GM12878 (cell line): ENCODE data around the gene PRKCE. TPM values are rescaled to one million over a fixed set of nuclear protein-coding genes. Genes with fewer than 3 reads are reported as not detected.
A peak's percentile ranks its signal among the peaks of the same experiment; 100 is the strongest.

Source experiments
- ATAC-seq: fragments of 200-7000 bp; cut with Tn5 transposase; 3 replicates; pipeline ENCODE4 v1.9.1; 2020; ENCODE audit warnings: mild to moderate bottlenecking, moderate library complexity
- BruUV-seq: library from RNA; stranded (reverse); fragments of 400-500 nt; replicated peaks from 2 replicates; lab custom pipeline; 2021; lab: Mats Ljungman, UMichigan
- CTCF ChIA-PET: fragments of 300-600 bp; sonication (Branson Sonifier 250); formaldehyde crosslinking; extraction: SDS; loops from one replicate; lab custom pipeline; 2021; ENCODE audit warnings: inconsistent platforms; lab: Yijun Ruan, JAX
- POLR2A ChIA-PET: fragments of 350-600 bp; formaldehyde crosslinking; extraction: SDS; loops from one replicate; lab custom pipeline; 2021; ENCODE audit warnings: inconsistent platforms; lab: Charles Lee
- RAD21 ChIA-PET: fragments of 300-600 bp; sonication (Branson Sonifier 250); formaldehyde crosslinking; loops from one replicate; lab custom pipeline; 2023; ENCODE audit warnings: antibody characterized with exemption; ENCODE audit not compliant: unreplicated experiment; lab: Charles Lee
- SMC1A ChIA-PET: fragments of 300-600 bp; sonication (Branson Sonifier 250); formaldehyde crosslinking; loops from one replicate; lab custom pipeline; 2023; ENCODE audit not compliant: unreplicated experiment, uncharacterized antibody; lab: Charles Lee
- DNase-seq: peaks from one replicate; pipeline ENCODE4 v3.0.0-alpha.2; 2011; ENCODE audit warnings: low read depth, low spot score
- FAIRE-seq: peaks from 3 replicates; lab custom pipeline; 2011; peaks lifted over from hg19 to GRCh38; lab: Jason Lieb, UNC
- H2AFZ ChIP-seq: 2 replicates; pipeline ENCODE4 v1.6.0; 2011; ENCODE audit warnings: low read depth, low read length, control low read depth; ENCODE audit not compliant: control insufficient read depth
- H3K27ac ChIP-seq: 2 replicates; pipeline ENCODE4 v1.5.1; 2011; ENCODE audit warnings: control low read depth; ENCODE audit not compliant: control insufficient read depth, insufficient read depth
- H3K27me3 ChIP-seq, 2 experiments: replicated peaks in 1 of 2; 2 replicates each; pipeline versions ENCODE4 v1.6.0 to v1.6.1; 2011; ENCODE audit warnings: low read length in 1 of 2; ENCODE audit not compliant: control insufficient read depth in 2 of 2, insufficient read depth in 2 of 2
- H3K36me3 ChIP-seq, 2 experiments: 2 replicates each; pipeline ENCODE4 v1.5.1; 2011; ENCODE audit warnings: low read length in 1 of 2; ENCODE audit not compliant: control insufficient read depth in 2 of 2, insufficient read depth in 2 of 2
- H3K4me1 ChIP-seq: 2 replicates; pipeline ENCODE4 v1.6.1; 2011; ENCODE audit warnings: mild to moderate bottlenecking, low read length, moderate library complexity, mixed read lengths; ENCODE audit not compliant: control insufficient read depth, insufficient read depth
- H3K4me2 ChIP-seq: 2 replicates; pipeline ENCODE4 v1.6.0; 2011; ENCODE audit warnings: control low read depth; ENCODE audit not compliant: control insufficient read depth, insufficient read depth
- H3K4me3 ChIP-seq: fragments of 200-600 bp; sonication (generic); 2 replicates; pipeline ENCODE4 v1.5.1; 2016
- H3K79me2 ChIP-seq: 2 replicates; pipeline ENCODE4 v1.6.0; 2011; ENCODE audit warnings: low read length; ENCODE audit not compliant: control insufficient read depth, insufficient read depth
- H3K9ac ChIP-seq: 2 replicates; pipeline ENCODE4 v1.8.0; 2011; ENCODE audit warnings: low read length, control low read depth, mixed read lengths; ENCODE audit not compliant: control insufficient read depth, insufficient read depth
- H3K9me3 ChIP-seq: replicated peaks from 3 replicates; pipeline ENCODE4 v1.5.1; 2011; ENCODE audit warnings: mild to moderate bottlenecking, low read length; ENCODE audit not compliant: control insufficient read depth, insufficient read depth
- H4K20me1 ChIP-seq: 2 replicates; pipeline ENCODE4 v1.6.0; 2011; ENCODE audit not compliant: control insufficient read depth, insufficient read depth
- CTCF ChIP-seq, 3 experiments: IDR thresholded peaks in 2 of 3; conservative IDR thresholded peaks in 1 of 3; 2 replicates each; pipeline ENCODE4 v1.5.1; 2011; ENCODE audit warnings: low read depth in 3 of 3, low read length in 3 of 3, mild to moderate bottlenecking in 3 of 3, control low read depth in 2 of 3, moderate library complexity in 2 of 3, inconsistent platforms in 1 of 3, mixed read lengths in 1 of 3; ENCODE audit not compliant: control insufficient read depth in 2 of 3, insufficient read depth in 1 of 3; ENCODE audit errors: extremely low read depth in 1 of 3
- ELK1 ChIP-seq: IDR thresholded peaks from 2 replicates; pipeline ENCODE4 v1.6.1; 2012; ENCODE audit warnings: low read depth, low read length, improper control_type of control experiment
- KDM1A ChIP-seq: fragments of 200-600 bp; sonication (generic); IDR thresholded peaks from 2 replicates; pipeline ENCODE4 v1.6.1; 2016; ENCODE audit warnings: borderline replicate concordance
- LARP7 ChIP-seq: fragments of 450-650 bp; IDR thresholded peaks from 2 replicates; pipeline ENCODE4 v1.6.1; 2017; ENCODE audit warnings: mild to moderate bottlenecking
- NR2F1 ChIP-seq: fragments of 450-650 bp; conservative IDR thresholded peaks from 2 replicates; pipeline ENCODE4 v1.6.1; 2017; ENCODE audit warnings: mild to moderate bottlenecking
- PML ChIP-seq: IDR thresholded peaks from 2 replicates; pipeline ENCODE4 v1.6.1; 2012; ENCODE audit warnings: low read length, inconsistent platforms
- RELA ChIP-seq: fragments of 450-650 bp; IDR thresholded peaks from 2 replicates; pipeline ENCODE4 v1.8.0; 2014; ENCODE audit warnings: borderline replicate concordance; ENCODE audit not compliant: partially characterized antibody
- SMC3 ChIP-seq: IDR thresholded peaks from 2 replicates; pipeline ENCODE4 v1.6.1; 2011; ENCODE audit warnings: low read length, improper control_type of control experiment, borderline replicate concordance
- WGBS: methylation state at CpG from one replicate; pipeline ENCODE4 v1.1.6; 2016; ENCODE audit warnings: low lambda C conversion rate; ENCODE audit not compliant: insufficient replicate concordance, insufficient coverage; ENCODE audit errors: missing lambda C conversion rate; 5-methylcytosine and 5-hydroxymethylcytosine counted together
- in situ Hi-C: fragments of 300-500 bp; cut with MboI; formaldehyde crosslinking; loops from 9 replicates; pipeline ENCODE4 v1.14.3; 2018; ENCODE audit warnings: mixed read lengths
- intact Hi-C: fragments of 100-400 bp; cut with micrococcal nuclease; formaldehyde crosslinking; loops from one replicate; pipeline ENCODE4 v1.14.2; 2022; ENCODE audit not compliant: unreplicated experiment
- polyA plus RNA-seq, 11 experiments: library from polyadenylated mRNA; depleted of rRNA in 4 of 11; unstranded in 6 of 11; stranded (reverse) in 5 of 11; fragments of >200 nt; fragmentation: Nextera tagmentation in 4 of 11; fragmentation: Illumina TruSeq in 1 of 11; extraction: Ambion mirVana in 4 of 11; extraction: Trizol in 1 of 11; gene quantifications; 1 replicate in 1 of 11; 2 replicates in 10 of 11; pipeline versions ENCODE4 v1.2.1 to v1.2.3, GENCODE V29; 2011 to 2016; ENCODE audit warnings: inconsistent platforms in 2 of 11, missing spikeins in 2 of 11, low read depth in 1 of 11
- total RNA-seq, 4 experiments: library from RNA; depleted of rRNA in 3 of 4; stranded (reverse); fragments of >200 nt in 3 of 4; fragmentation: Illumina TruSeq in 1 of 4; extraction: Trizol in 1 of 4; gene quantifications; 2 replicates each; pipeline versions ENCODE4 v1.2.1 to v1.2.3, GENCODE V29; 2013 to 2021

Gene PRKCE
- total and polyA plus RNA-seq, 10 of the 15 experiments (the other 5 are each of a cell fraction or from before 2014, with no cell fraction given) = 2.6 to 28.2 (median 11.3) TPM

GRCh38 chr2:45879406-45879805, 227.9 kb downstream of the PRKCE start:
- FAIRE-seq (no peak), ATAC-seq (peak; percentile 77), DNase-seq (no peak)
- ChIA-PET RAD21 (interaction anchor here (1.0 to 2.8 kb wide), 7 partner anchors 10 to 57 kb away, joined by 3 to 20 read pairs (median 4); no protein-coding TSS in a partner anchor), POLR2A (interaction anchor here (1.5 to 2.9 kb wide), 3 partner anchors 10 to 39 kb away, joined by 3 to 19 read pairs (median 7); no protein-coding TSS in a partner anchor), CTCF (interaction anchor here (0.7 to 3.6 kb wide), 8 partner anchors 9 to 579 kb away, joined by 3 to 17 read pairs (median 4); no protein-coding TSS in a partner anchor), SMC1A (interaction anchor here (0.8 to 2.1 kb wide), 11 partner anchors 8 to 104 kb away, joined by 3 to 24 read pairs (median 4); no protein-coding TSS in a partner anchor)
- Histone ChIP-seq H2AFZ (no peak overlapping the region), H3K27me3 (no peaks in the 10 kb centered on the region), H3K4me2 (no peak overlapping the region), H3K9ac (no peak overlapping the region), H3K4me1 (peaks cover 9% of the 10 kb centered on the region), H3K27ac (no peak overlapping the region), H3K4me3 (no peak overlapping the region), H4K20me1 (no peaks in the 10 kb centered on the region), H3K9me3 (peaks cover 3% of the 10 kb centered on the region; the same call in 2 of the 3 replicates), H3K79me2 (no peaks in the 10 kb centered on the region), H3K36me3 (peaks cover 0 to 4% of the 10 kb centered on the region in 2 experiments; a peak in 1 of 4 replicates)
- BruUV-seq = no TSS peak
- intact Hi-C loops (no loop called here), in situ Hi-C loops (no loop called here)
- TF ChIP-seq CTCF (IDR thresholded peaks at IDR 0.05 in 2 of 3, conservative IDR thresholded peaks at IDR 0.05 in 1 of 3; ENCODE audit: control insufficient read depth in 2 of 3, extremely low read depth in 1 of 3, insufficient read depth in 1 of 3, low read depth in 3 of 3, low read length in 3 of 3) (peak; percentile 13 to 47 (median 37); a peak in 3 of 6 replicates), NR2F1 (0 out of 2 replicates have a peak, but pooled peaks have one; percentile 20), KDM1A (no peak), LARP7 (no peak), PML (no peak), ELK1 (no peak), RELA (no peak), SMC3 (peak; percentile 9; the same call in 1 of the 2 replicates)
- WGBS = 68% methylated on average over 6 of the region's 6 CpGs
